SK-N-SH (cell line): ENCODE data around the gene COL15A1. TPM values are rescaled to one million over a fixed set of nuclear protein-coding genes. Genes with fewer than 3 reads are reported as not detected.

Experiments used
- CHD2 ChIP-seq: fragments of 150-350 bp; IDR thresholded peaks from 2 replicates; pipeline ENCODE4 v1.6.1; 2018; ENCODE audit warnings: low read length; ENCODE audit not compliant: partially characterized antibody
- CTCF ChIP-seq: fragments of 200-600 bp; sonication (generic); IDR thresholded peaks from 2 replicates; pipeline ENCODE4 v1.6.1; 2017; ENCODE audit warnings: antibody characterized with exemption, mild to moderate bottlenecking, moderate library complexity
- ELF1 ChIP-seq: IDR thresholded peaks from 2 replicates; pipeline ENCODE4 v1.4.0; 2012
- EZH2phosphoT487 ChIP-seq: fragments of 200-600 bp; sonication (generic); IDR thresholded peaks from 2 replicates; pipeline ENCODE4 v1.6.1; 2017; ENCODE audit warnings: low read depth, mixed run types, mild to moderate bottlenecking, antibody characterized with exemption, moderate library complexity, borderline replicate concordance
- FOXM1 ChIP-seq: IDR thresholded peaks from 2 replicates; pipeline ENCODE4 v1.4.0; 2012; ENCODE audit warnings: low read depth, mild to moderate bottlenecking
- GABPA ChIP-seq: IDR thresholded peaks from 2 replicates; pipeline ENCODE4 v1.4.0; 2012; ENCODE audit warnings: low read depth, mild to moderate bottlenecking
- GATA2 ChIP-seq: sonication (generic); formaldehyde crosslinking; IDR thresholded peaks from 2 replicates; pipeline ENCODE4 v1.5.0; 2020; ENCODE audit warnings: mild to moderate bottlenecking, missing genetic modification reagents
- IRF3 ChIP-seq: fragments of 150-350 bp; IDR thresholded peaks from 2 replicates; pipeline ENCODE4 v1.6.1; 2016; ENCODE audit warnings: mild to moderate bottlenecking, low read depth, low read length
- MAX ChIP-seq: IDR thresholded peaks from 2 replicates; pipeline ENCODE4 v1.4.0; 2012; ENCODE audit warnings: low read depth
- MXI1 ChIP-seq: IDR thresholded peaks from 2 replicates; pipeline ENCODE4 v1.6.1; 2012; ENCODE audit warnings: mild to moderate bottlenecking, low read depth, low read length, improper control_type of control experiment
- NFIC ChIP-seq: IDR thresholded peaks from 2 replicates; pipeline ENCODE4 v1.4.0; 2012; ENCODE audit warnings: borderline replicate concordance
- POLR2AphosphoS5 ChIP-seq: IDR thresholded peaks from 2 replicates; pipeline ENCODE4 v1.6.1; 2012; ENCODE audit warnings: low read depth, low read length
- RAD21 ChIP-seq: IDR thresholded peaks from 2 replicates; pipeline ENCODE4 v1.6.1; 2012; ENCODE audit warnings: mild to moderate bottlenecking, low read length
- RCOR1 ChIP-seq: fragments of 150-350 bp; IDR thresholded peaks from 2 replicates; pipeline ENCODE4 v1.6.1; 2017; ENCODE audit warnings: antibody characterized with exemption, low read length
- RFX5 ChIP-seq: IDR thresholded peaks from 2 replicates; pipeline ENCODE4 v1.6.1; 2012; ENCODE audit warnings: mild to moderate bottlenecking, improper control_type of control experiment, low read length
- RXRA ChIP-seq: IDR thresholded peaks from 2 replicates; pipeline ENCODE4 v1.4.0; 2012; ENCODE audit warnings: low read depth, mild to moderate bottlenecking, borderline replicate concordance
- SIN3A ChIP-seq: IDR thresholded peaks from 2 replicates; pipeline ENCODE4 v1.6.1; 2012; ENCODE audit warnings: low read depth, mild to moderate bottlenecking, low read length, moderate library complexity, borderline replicate concordance
- SMC3 ChIP-seq: IDR thresholded peaks from 2 replicates; pipeline ENCODE4 v1.6.1; 2012; ENCODE audit warnings: low read depth, low read length, improper control_type of control experiment
- TAF1 ChIP-seq: IDR thresholded peaks from 2 replicates; pipeline ENCODE4 v1.6.1; 2012; ENCODE audit warnings: low read depth, mild to moderate bottlenecking, low read length, moderate library complexity, borderline replicate concordance
- TEAD4 ChIP-seq: IDR thresholded peaks from 2 replicates; pipeline ENCODE4 v1.4.0; 2012; ENCODE audit warnings: mild to moderate bottlenecking, borderline replicate concordance; ENCODE audit not compliant: insufficient read depth
- USF1 ChIP-seq: IDR thresholded peaks from 2 replicates; pipeline ENCODE4 v1.4.0; 2012; ENCODE audit warnings: low read depth, borderline replicate concordance
- USF2 ChIP-seq: fragments of 150-350 bp; IDR thresholded peaks from 2 replicates; pipeline ENCODE4 v1.6.1; 2017; ENCODE audit warnings: antibody characterized with exemption, low read length, low read depth, borderline replicate concordance
- ZBTB33 ChIP-seq: IDR thresholded peaks from 2 replicates; pipeline ENCODE4 v1.4.0; 2012; ENCODE audit warnings: low read depth, borderline replicate concordance
- polyA plus RNA-seq, 3 experiments: library from polyadenylated mRNA; depleted of rRNA; stranded (reverse); fragments of >200 nt; gene quantifications; 2 replicates each; pipeline ENCODE4 v1.2.3, GENCODE V29; 2012

COL15A1 gene
- polyA plus RNA-seq, 1 of the 3 experiments (the other 2 are of a cell fraction): 0.84 TPM

GRCh38 chr9:99019510-99020331, 76.0 kb downstream of the COL15A1 start (continued):
- TF ChIP-seq MXI1 (no peak), POLR2AphosphoS5 (0 out of 2 replicates have a peak, but pooled peaks have one; percentile 13), CHD2 (no peak), TEAD4 (peak; percentile 68; the same call in 1 of the 2 replicates), USF2 (no peak), GABPA (no peak), SIN3A (no peak), USF1 (no peak), RFX5 (no peak), RCOR1 (no peak), NFIC (peak; percentile 67), TAF1 (no peak), MAX (no peak), SMC3 (no peak), CTCF (no peak), ZBTB33 (no peak; the same call in 1 of the 2 replicates), FOXM1 (no peak), RAD21 (no peak), IRF3 (no peak), EZH2phosphoT487 (no peak), RXRA (peak; percentile 19; the same call in 1 of the 2 replicates), GATA2 (CRISPR knock-in tag) (no peak), ELF1 (no peak)
